ENCODE measurements around the gene RPS15.

GRCh38 chr19:1430246-1430645 is 8.0 kb upstream of the RPS15 start:
- no peak for TF ChIP-seq MAX (IDR thresholded peaks at IDR 0.05; ENCODE audit: low read depth)
- TF ChIP-seq, protein P1, sequence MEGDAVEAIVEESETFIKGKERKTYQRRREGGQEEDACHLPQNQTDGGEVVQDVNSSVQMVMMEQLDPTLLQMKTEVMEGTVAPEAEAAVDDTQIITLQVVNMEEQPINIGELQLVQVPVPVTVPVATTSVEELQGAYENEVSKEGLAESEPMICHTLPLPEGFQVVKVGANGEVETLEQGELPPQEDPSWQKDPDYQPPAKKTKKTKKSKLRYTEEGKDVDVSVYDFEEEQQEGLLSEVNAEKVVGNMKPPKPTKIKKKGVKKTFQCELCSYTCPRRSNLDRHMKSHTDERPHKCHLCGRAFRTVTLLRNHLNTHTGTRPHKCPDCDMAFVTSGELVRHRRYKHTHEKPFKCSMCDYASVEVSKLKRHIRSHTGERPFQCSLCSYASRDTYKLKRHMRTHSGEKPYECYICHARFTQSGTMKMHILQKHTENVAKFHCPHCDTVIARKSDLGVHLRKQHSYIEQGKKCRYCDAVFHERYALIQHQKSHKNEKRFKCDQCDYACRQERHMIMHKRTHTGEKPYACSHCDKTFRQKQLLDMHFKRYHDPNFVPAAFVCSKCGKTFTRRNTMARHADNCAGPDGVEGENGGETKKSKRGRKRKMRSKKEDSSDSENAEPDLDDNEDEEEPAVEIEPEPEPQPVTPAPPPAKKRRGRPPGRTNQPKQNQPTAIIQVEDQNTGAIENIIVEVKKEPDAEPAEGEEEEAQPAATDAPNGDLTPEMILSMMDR (IDR thresholded peaks at IDR 0.05) = no peak
- no peak for TF ChIP-seq ELF1 (IDR thresholded peaks at IDR 0.05)
- no peak for TF ChIP-seq EZH2phosphoT487 (IDR thresholded peaks at IDR 0.05; ENCODE audit: borderline replicate concordance, low read depth)
- TF ChIP-seq, protein P2, sequence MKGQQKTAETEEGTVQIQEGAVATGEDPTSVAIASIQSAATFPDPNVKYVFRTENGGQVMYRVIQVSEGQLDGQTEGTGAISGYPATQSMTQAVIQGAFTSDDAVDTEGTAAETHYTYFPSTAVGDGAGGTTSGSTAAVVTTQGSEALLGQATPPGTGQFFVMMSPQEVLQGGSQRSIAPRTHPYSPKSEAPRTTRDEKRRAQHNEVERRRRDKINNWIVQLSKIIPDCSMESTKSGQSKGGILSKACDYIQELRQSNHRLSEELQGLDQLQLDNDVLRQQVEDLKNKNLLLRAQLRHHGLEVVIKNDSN (IDR thresholded peaks at IDR 0.05; ENCODE audit: borderline replicate concordance, low read depth) = no peak
- TF ChIP-seq POLR2AphosphoS5 (IDR thresholded peaks at IDR 0.05; ENCODE audit: low read depth, low read length) = no peak
- TF ChIP-seq IRF3 (IDR thresholded peaks at IDR 0.05; ENCODE audit: low read depth, low read length) = no peak
- TF ChIP-seq USF2 (IDR thresholded peaks at IDR 0.05; ENCODE audit: borderline replicate concordance, low read depth, low read length) = no peak
- TF ChIP-seq JUND (IDR thresholded peaks at IDR 0.05) = no peak
- no peak for TF ChIP-seq GABPA (IDR thresholded peaks at IDR 0.05; ENCODE audit: low read depth)
- TF ChIP-seq TAF1 (IDR thresholded peaks at IDR 0.05; ENCODE audit: borderline replicate concordance, low read depth, low read length) = no peak
- no peak for TF ChIP-seq FOSL2 (IDR thresholded peaks at IDR 0.05; ENCODE audit: borderline replicate concordance, low read depth)

Data from SK-N-SH (cell line).